HG03280 (cell line): Measurements from ENCODE around the gene LMAN1L.

Experiments
- ATAC-seq: cut with Tn5 transposase; IDR thresholded peaks from one replicate; pipeline ENCODE4 v1.9.1; 2021; ENCODE audit warnings: mild to moderate bottlenecking, moderate library complexity; ENCODE audit not compliant: unreplicated experiment

LMAN1L gene

GRCh38 chr15:74835312-74835823, 22.7 kb downstream of the LMAN1L start:
- ATAC-seq: no peak

- no peak for ATAC-seq
These were observed 24.2 kb downstream of the LMAN1L start for GRCh38 chr15:74836846-74837245.

GRCh38 chr15:74837482-74838136, 25.0 kb downstream of the LMAN1L start:
- no peak for ATAC-seq

- ATAC-seq: no peak
These were observed 25.5 kb downstream of the LMAN1L start for GRCh38 chr15:74838137-74838516.

GRCh38 chr15:74838746-74839525, 26.3 kb downstream of the LMAN1L start:
- ATAC-seq: no peak

- no peak for ATAC-seq
These were observed 27.1 kb downstream of the LMAN1L start for GRCh38 chr15:74839526-74840395.

- ATAC-seq: no peak
These were observed 28.5 kb downstream of the LMAN1L start for GRCh38 chr15:74840851-74841775.

GRCh38 chr15:74841891-74842373, 29.3 kb downstream of the LMAN1L start:
- ATAC-seq: no peak

- peak; percentile 81 for ATAC-seq
These were observed 30.2 kb downstream of the LMAN1L start, which contains the start of gene ULK3 for GRCh38 chr15:74842581-74843444. Gene ULK3, minus strand, starts transcription at chr15:74843156. Its CDS starts 51 bp downstream, at chr15:74843105.

GRCh38 chr15:74843445-74843828, 30.8 kb downstream of the LMAN1L start:
- no peak for ATAC-seq

- no peak for ATAC-seq
These were observed 31.3 kb downstream of the LMAN1L start for GRCh38 chr15:74843891-74844299.

- no peak for ATAC-seq
These were observed 31.9 kb downstream of the LMAN1L start for GRCh38 chr15:74844319-74845207.

GRCh38 chr15:74845208-74845568, 32.6 kb downstream of the LMAN1L start:
- ATAC-seq: no peak

GRCh38 chr15:74845581-74845980, 32.9 kb downstream of the LMAN1L start:
- no peak for ATAC-seq

GRCh38 chr15:74847432-74847831, 34.8 kb downstream of the LMAN1L start:
- ATAC-seq: no peak

GRCh38 chr15:74850393-74850792, 37.8 kb downstream of the LMAN1L start:
- no peak for ATAC-seq

GRCh38 chr15:74851960-74852359, 39.3 kb downstream of the LMAN1L start:
- ATAC-seq: no peak

- ATAC-seq: no peak
These were observed 41.9 kb downstream of the LMAN1L start for GRCh38 chr15:74854453-74855022.
